GM19468 (cell line): ENCODE data around the gene RERE.
"Not testable (repeated sequence)": the region's sequence is repeated elsewhere in the genome, so short reads cannot be mapped to it uniquely, and the experiment has no call there.

Source experiments
- ATAC-seq: cut with Tn5 transposase; IDR thresholded peaks from one replicate; pipeline ENCODE4 v1.9.1; 2021; ENCODE audit warnings: mild to moderate bottlenecking, moderate library complexity, moderate number of reproducible peaks; ENCODE audit not compliant: unreplicated experiment; ENCODE audit errors: extremely low read depth

Gene RERE

GRCh38 chr1:8812081-8812480 is 5.4 kb downstream of the RERE start:
- ATAC-seq = no peak

- ATAC-seq = no peak
These were observed 6.5 kb downstream of the RERE start for GRCh38 chr1:8810987-8811386.

- ATAC-seq = no peak
These were observed 8.1 kb downstream of the RERE start for GRCh38 chr1:8809342-8809736.

GRCh38 chr1:8807004-8807403 is 10.4 kb downstream of the RERE start:
- no peak for ATAC-seq

GRCh38 chr1:8800416-8800815 is 17.0 kb downstream of the RERE start:
- no peak for ATAC-seq

- ATAC-seq = no peak
These were observed 20.2 kb downstream of the RERE start for GRCh38 chr1:8797216-8797615.

- no peak for ATAC-seq
These were observed 20.6 kb downstream of the RERE start for GRCh38 chr1:8796812-8797211.

GRCh38 chr1:8794605-8795004 is 22.8 kb downstream of the RERE start:
- no peak for ATAC-seq

GRCh38 chr1:8791819-8792218 is 25.6 kb downstream of the RERE start:
- ATAC-seq = no peak

GRCh38 chr1:8790987-8791386 is 26.5 kb downstream of the RERE start:
- ATAC-seq = no peak

GRCh38 chr1:8790478-8790877 is 27.0 kb downstream of the RERE start:
- ATAC-seq = no peak

GRCh38 chr1:8789314-8790214 is 27.9 kb downstream of the RERE start:
- ATAC-seq = no peak

GRCh38 chr1:8787218-8787617 is 30.2 kb downstream of the RERE start:
- no peak for ATAC-seq

- not testable (repeated sequence) for ATAC-seq
These were observed 31.2 kb downstream of the RERE start for GRCh38 chr1:8786204-8786603.

GRCh38 chr1:8782955-8783354 is 34.5 kb downstream of the RERE start:
- no peak for ATAC-seq

- no peak for ATAC-seq
These were observed 35.3 kb downstream of the RERE start for GRCh38 chr1:8782001-8782620.

- no peak for ATAC-seq
These were observed 37.0 kb downstream of the RERE start for GRCh38 chr1:8780405-8780804.

GRCh38 chr1:8777867-8778266 is 39.6 kb downstream of the RERE start:
- no peak for ATAC-seq

- no peak for ATAC-seq
These were observed 41.3 kb downstream of the RERE start for GRCh38 chr1:8776104-8776503.

GRCh38 chr1:8767006-8767405 is 50.4 kb downstream of the RERE start:
- ATAC-seq = no peak

GRCh38 chr1:8765198-8765597 is 52.2 kb downstream of the RERE start:
- no peak for ATAC-seq
